HEK293T (cell line): ENCODE measurements around the gene TMEM135.

ENCODE experiments used
- BHLHE40 ChIP-seq: fragments of 450-650 bp; IDR thresholded peaks from 2 replicates; pipeline ENCODE4 v1.6.1; 2016; ENCODE audit warnings: mild to moderate bottlenecking, moderate library complexity, borderline replicate concordance
- FOXK2 ChIP-seq: fragments of 450-650 bp; IDR thresholded peaks from 2 replicates; pipeline ENCODE4 v1.6.1; 2016; ENCODE audit warnings: mild to moderate bottlenecking
- NFRKB ChIP-seq: fragments of 450-650 bp; IDR thresholded peaks from 2 replicates; pipeline ENCODE4 v1.6.1; 2016; ENCODE audit warnings: mild to moderate bottlenecking, moderate library complexity
- SUZ12 ChIP-seq: fragments of 450-650 bp; IDR thresholded peaks from 2 replicates; pipeline ENCODE4 v1.6.1; 2016; ENCODE audit warnings: mild to moderate bottlenecking

DNA sequence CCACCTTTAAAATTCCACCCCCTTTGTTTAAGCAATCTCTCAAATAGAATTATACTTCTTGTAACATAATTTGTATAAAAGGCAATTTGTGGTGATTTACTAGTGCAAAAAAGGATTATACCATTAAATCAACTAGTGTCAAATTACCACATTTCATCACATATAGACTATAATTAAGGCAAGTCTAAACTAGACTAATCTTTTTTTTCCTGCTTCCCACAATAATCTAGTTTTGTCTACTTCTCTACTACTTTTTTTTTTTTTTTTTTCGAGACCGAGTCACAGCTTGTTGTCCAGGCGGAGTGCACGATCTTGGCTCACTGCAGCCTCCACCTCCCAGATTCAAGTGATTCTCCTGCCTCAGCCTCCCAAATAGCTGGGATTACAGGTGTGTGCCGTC lies 46.4 kb upstream of the TMEM135 start:
- TF ChIP-seq SUZ12 = no peak
- TF ChIP-seq FOXK2 = no peak
- TF ChIP-seq BHLHE40 = no peak
- TF ChIP-seq NFRKB = no peak
